GM12874 (cell line): ENCODE data around the gene KRTAP21-3.

Source experiments
- CTCF ChIP-seq: IDR thresholded peaks from 2 replicates; pipeline ENCODE4 v1.5.1; 2011; ENCODE audit warnings: low read depth, mild to moderate bottlenecking, control low read depth, low read length, moderate library complexity; ENCODE audit not compliant: insufficient read depth

KRTAP21-3 gene

GRCh38 chr21:30719401-30719800 is 824 bp upstream of the KRTAP21-3 start:
- no peak for TF ChIP-seq CTCF

- TF ChIP-seq CTCF, result no peak
Measured at GRCh38 chr21:30717105-30717504, 1.5 kb downstream of the KRTAP21-3 start.

- no peak for TF ChIP-seq CTCF
Measured at GRCh38 chr21:30714946-30715345, 3.6 kb downstream of the KRTAP21-3 start.

GRCh38 chr21:30714456-30714855 is 4.1 kb downstream of the KRTAP21-3 start:
- TF ChIP-seq CTCF, result no peak

GRCh38 chr21:30713766-30714165 is 4.8 kb downstream of the KRTAP21-3 start:
- no peak for TF ChIP-seq CTCF

GRCh38 chr21:30710499-30710898 is 8.1 kb downstream of the KRTAP21-3 start:
- TF ChIP-seq CTCF, result no peak

GRCh38 chr21:30707409-30707808 is 11.2 kb downstream of the KRTAP21-3 start:
- TF ChIP-seq CTCF, result no peak

GRCh38 chr21:30695956-30696355 is 22.6 kb downstream of the KRTAP21-3 start:
- no peak for TF ChIP-seq CTCF
